HCT116 (cell line): Measurements from ENCODE around the gene ATP1A4.

Experiments
- ATF3 ChIP-seq: IDR thresholded peaks from 2 replicates; pipeline ENCODE4 v1.6.1; 2012
- CEBPB ChIP-seq: IDR thresholded peaks from 2 replicates; pipeline ENCODE4 v1.6.1; 2012; ENCODE audit warnings: low read depth
- ELF1 ChIP-seq: IDR thresholded peaks from 2 replicates; pipeline ENCODE4 v1.6.1; 2012; ENCODE audit warnings: low read depth, borderline replicate concordance
- EZH2 ChIP-seq: fragments of 200-600 bp; sonication (generic); IDR thresholded peaks from 2 replicates; pipeline ENCODE4 v1.6.1; 2017; ENCODE audit warnings: antibody characterized with exemption, mixed run types
- EZH2phosphoT487 ChIP-seq: fragments of 200-600 bp; IDR thresholded peaks from 2 replicates; pipeline ENCODE4 v1.6.1; 2018; ENCODE audit warnings: antibody characterized with exemption, borderline replicate concordance
- POLR2AphosphoS5 ChIP-seq: IDR thresholded peaks from 2 replicates; pipeline ENCODE4 v1.6.1; 2011; ENCODE audit warnings: mild to moderate bottlenecking, low read depth, low read length, moderate library complexity
- RAD21 ChIP-seq: IDR thresholded peaks from 2 replicates; pipeline ENCODE4 v1.6.1; 2012; ENCODE audit warnings: low read depth, mild to moderate bottlenecking
- SP1 ChIP-seq: IDR thresholded peaks from 2 replicates; pipeline ENCODE4 v1.6.1; 2012; ENCODE audit warnings: low read depth
- SRF ChIP-seq: IDR thresholded peaks from 2 replicates; pipeline ENCODE4 v1.6.1; 2012; ENCODE audit warnings: low read depth
- TCF7L2 ChIP-seq: IDR thresholded peaks from 2 replicates; pipeline ENCODE4 v1.7.0; 2011; ENCODE audit warnings: borderline replicate concordance, inconsistent platforms; ENCODE audit not compliant: insufficient read depth, insufficient read length; ENCODE audit errors: extremely low read depth
- ZNF274 ChIP-seq: fragments of 200-500 bp; sonication (Bioruptor generic); IDR thresholded peaks from 2 replicates; pipeline ENCODE4 v1.6.1; 2014; ENCODE audit warnings: mild to moderate bottlenecking, low read depth, low read length, inconsistent platforms
- TF ChIP-seq, protein P1 (sequence below), 3 experiments: fragments of 200-600 bp in 1 of 3; sonication (generic) in 1 of 3; IDR thresholded peaks in 2 of 3; conservative IDR thresholded peaks in 1 of 3; 2 replicates each; pipeline ENCODE4 v1.5.1; 2012 to 2017; ENCODE audit warnings: low read depth in 2 of 3, low read length in 2 of 3, antibody characterized with exemption in 1 of 3, borderline replicate concordance in 1 of 3, control low read depth in 1 of 3, mild to moderate bottlenecking in 1 of 3, mixed read lengths in 1 of 3, mixed run types in 1 of 3, moderate library complexity in 1 of 3; ENCODE audit not compliant: insufficient read depth in 1 of 3
- TF ChIP-seq, protein P2 (sequence below): IDR thresholded peaks from 2 replicates; pipeline ENCODE4 v1.6.1; 2012; ENCODE audit warnings: low read depth

- TF ChIP-seq, protein P1, sequence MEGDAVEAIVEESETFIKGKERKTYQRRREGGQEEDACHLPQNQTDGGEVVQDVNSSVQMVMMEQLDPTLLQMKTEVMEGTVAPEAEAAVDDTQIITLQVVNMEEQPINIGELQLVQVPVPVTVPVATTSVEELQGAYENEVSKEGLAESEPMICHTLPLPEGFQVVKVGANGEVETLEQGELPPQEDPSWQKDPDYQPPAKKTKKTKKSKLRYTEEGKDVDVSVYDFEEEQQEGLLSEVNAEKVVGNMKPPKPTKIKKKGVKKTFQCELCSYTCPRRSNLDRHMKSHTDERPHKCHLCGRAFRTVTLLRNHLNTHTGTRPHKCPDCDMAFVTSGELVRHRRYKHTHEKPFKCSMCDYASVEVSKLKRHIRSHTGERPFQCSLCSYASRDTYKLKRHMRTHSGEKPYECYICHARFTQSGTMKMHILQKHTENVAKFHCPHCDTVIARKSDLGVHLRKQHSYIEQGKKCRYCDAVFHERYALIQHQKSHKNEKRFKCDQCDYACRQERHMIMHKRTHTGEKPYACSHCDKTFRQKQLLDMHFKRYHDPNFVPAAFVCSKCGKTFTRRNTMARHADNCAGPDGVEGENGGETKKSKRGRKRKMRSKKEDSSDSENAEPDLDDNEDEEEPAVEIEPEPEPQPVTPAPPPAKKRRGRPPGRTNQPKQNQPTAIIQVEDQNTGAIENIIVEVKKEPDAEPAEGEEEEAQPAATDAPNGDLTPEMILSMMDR (IDR thresholded peaks at IDR 0.05 in 2 of 3, conservative IDR thresholded peaks at IDR 0.05 in 1 of 3; ENCODE audit: borderline replicate concordance in 1 of 3, insufficient read depth in 1 of 3, low read depth in 2 of 3, low read length in 2 of 3): no peak
- TF ChIP-seq EZH2phosphoT487 (no peak), SP1 (no peak), TCF7L2 (no peak), SRF (no peak), ELF1 (no peak), RAD21 (no peak), POLR2AphosphoS5 (no peak), EZH2 (no peak), CEBPB (no peak), ATF3 (no peak), ZNF274 (no peak)
- TF ChIP-seq, protein P2, sequence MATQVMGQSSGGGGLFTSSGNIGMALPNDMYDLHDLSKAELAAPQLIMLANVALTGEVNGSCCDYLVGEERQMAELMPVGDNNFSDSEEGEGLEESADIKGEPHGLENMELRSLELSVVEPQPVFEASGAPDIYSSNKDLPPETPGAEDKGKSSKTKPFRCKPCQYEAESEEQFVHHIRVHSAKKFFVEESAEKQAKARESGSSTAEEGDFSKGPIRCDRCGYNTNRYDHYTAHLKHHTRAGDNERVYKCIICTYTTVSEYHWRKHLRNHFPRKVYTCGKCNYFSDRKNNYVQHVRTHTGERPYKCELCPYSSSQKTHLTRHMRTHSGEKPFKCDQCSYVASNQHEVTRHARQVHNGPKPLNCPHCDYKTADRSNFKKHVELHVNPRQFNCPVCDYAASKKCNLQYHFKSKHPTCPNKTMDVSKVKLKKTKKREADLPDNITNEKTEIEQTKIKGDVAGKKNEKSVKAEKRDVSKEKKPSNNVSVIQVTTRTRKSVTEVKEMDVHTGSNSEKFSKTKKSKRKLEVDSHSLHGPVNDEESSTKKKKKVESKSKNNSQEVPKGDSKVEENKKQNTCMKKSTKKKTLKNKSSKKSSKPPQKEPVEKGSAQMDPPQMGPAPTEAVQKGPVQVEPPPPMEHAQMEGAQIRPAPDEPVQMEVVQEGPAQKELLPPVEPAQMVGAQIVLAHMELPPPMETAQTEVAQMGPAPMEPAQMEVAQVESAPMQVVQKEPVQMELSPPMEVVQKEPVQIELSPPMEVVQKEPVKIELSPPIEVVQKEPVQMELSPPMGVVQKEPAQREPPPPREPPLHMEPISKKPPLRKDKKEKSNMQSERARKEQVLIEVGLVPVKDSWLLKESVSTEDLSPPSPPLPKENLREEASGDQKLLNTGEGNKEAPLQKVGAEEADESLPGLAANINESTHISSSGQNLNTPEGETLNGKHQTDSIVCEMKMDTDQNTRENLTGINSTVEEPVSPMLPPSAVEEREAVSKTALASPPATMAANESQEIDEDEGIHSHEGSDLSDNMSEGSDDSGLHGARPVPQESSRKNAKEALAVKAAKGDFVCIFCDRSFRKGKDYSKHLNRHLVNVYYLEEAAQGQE: no peak
Measured at GRCh38 chr1:160136121-160136925, 15.1 kb upstream of the ATP1A4 start.
